PFSK-1 (cell line): Measurements from ENCODE around the gene FSTL1.

Experiments
- FOXP2 ChIP-seq: optimal IDR thresholded peaks from 2 replicates; pipeline ENCODE3; 2011; ENCODE audit warnings: borderline replicate concordance, control low read depth, inconsistent platforms; ENCODE audit not compliant: insufficient read depth; ENCODE audit errors: extremely low read length, extremely low read depth
- POLR2AphosphoS5 ChIP-seq: IDR thresholded peaks from 2 replicates; pipeline ENCODE4 v1.6.1; 2012; ENCODE audit warnings: low read depth, mild to moderate bottlenecking, control low read depth, low read length, moderate library complexity
- SIN3A ChIP-seq: IDR thresholded peaks from 2 replicates; pipeline ENCODE4 v1.6.1; 2012; ENCODE audit warnings: mild to moderate bottlenecking, low read length, moderate library complexity, borderline replicate concordance; ENCODE audit not compliant: insufficient read depth
- TAF1 ChIP-seq: IDR thresholded peaks from 2 replicates; pipeline ENCODE4 v1.6.1; 2012; ENCODE audit warnings: low read length, control low read depth, borderline replicate concordance; ENCODE audit not compliant: insufficient read depth
- TF ChIP-seq, protein P1 (sequence below), 2 experiments: IDR thresholded peaks; 2 replicates each; pipeline versions ENCODE4 v1.6.1 to v1.8.0; 2011 to 2012; ENCODE audit warnings: low read depth in 2 of 2, low read length in 2 of 2, control low read depth in 1 of 2, inconsistent platforms in 1 of 2, mild to moderate bottlenecking in 1 of 2, moderate library complexity in 1 of 2; ENCODE audit not compliant: insufficient read depth in 1 of 2

The FSTL1 gene

DNA sequence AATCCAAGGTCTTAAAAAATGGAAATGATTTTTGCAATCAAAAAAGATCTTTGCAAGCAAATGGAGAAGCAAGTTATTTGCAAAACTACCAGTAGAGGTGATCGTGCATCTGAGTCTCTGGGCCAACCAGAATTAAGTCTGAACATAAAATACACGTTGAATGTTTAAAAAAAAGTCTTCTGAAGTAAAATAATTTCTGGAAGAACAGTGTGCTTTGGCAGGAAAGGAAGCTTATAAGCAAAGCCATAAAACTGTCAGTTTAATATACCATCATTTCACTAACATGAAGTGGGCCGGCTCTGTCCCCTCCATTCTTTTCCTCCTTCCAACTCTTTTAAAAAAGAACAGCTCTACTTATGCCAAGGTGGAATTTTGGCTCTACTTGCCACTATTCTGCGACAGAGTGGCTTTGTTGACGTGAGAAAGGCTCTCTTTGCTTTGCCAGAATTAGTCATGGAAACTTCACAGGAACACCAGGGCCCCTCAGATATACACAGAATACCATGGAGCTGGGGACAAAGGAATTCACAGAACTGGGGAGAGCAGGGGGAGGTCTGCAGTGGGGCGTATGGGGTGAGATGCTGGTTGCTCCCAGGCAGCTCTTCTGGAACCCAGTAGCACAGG is 29.8 kb downstream of the FSTL1 start:
- TF ChIP-seq POLR2AphosphoS5: no peak
- TF ChIP-seq, protein P1, sequence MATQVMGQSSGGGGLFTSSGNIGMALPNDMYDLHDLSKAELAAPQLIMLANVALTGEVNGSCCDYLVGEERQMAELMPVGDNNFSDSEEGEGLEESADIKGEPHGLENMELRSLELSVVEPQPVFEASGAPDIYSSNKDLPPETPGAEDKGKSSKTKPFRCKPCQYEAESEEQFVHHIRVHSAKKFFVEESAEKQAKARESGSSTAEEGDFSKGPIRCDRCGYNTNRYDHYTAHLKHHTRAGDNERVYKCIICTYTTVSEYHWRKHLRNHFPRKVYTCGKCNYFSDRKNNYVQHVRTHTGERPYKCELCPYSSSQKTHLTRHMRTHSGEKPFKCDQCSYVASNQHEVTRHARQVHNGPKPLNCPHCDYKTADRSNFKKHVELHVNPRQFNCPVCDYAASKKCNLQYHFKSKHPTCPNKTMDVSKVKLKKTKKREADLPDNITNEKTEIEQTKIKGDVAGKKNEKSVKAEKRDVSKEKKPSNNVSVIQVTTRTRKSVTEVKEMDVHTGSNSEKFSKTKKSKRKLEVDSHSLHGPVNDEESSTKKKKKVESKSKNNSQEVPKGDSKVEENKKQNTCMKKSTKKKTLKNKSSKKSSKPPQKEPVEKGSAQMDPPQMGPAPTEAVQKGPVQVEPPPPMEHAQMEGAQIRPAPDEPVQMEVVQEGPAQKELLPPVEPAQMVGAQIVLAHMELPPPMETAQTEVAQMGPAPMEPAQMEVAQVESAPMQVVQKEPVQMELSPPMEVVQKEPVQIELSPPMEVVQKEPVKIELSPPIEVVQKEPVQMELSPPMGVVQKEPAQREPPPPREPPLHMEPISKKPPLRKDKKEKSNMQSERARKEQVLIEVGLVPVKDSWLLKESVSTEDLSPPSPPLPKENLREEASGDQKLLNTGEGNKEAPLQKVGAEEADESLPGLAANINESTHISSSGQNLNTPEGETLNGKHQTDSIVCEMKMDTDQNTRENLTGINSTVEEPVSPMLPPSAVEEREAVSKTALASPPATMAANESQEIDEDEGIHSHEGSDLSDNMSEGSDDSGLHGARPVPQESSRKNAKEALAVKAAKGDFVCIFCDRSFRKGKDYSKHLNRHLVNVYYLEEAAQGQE (IDR thresholded peaks at IDR 0.05; ENCODE audit: insufficient read depth in 1 of 2, low read depth in 2 of 2, low read length in 2 of 2): no peak
- no peak for TF ChIP-seq TAF1
- TF ChIP-seq FOXP2: no peak
- no peak for TF ChIP-seq SIN3A

DNA sequence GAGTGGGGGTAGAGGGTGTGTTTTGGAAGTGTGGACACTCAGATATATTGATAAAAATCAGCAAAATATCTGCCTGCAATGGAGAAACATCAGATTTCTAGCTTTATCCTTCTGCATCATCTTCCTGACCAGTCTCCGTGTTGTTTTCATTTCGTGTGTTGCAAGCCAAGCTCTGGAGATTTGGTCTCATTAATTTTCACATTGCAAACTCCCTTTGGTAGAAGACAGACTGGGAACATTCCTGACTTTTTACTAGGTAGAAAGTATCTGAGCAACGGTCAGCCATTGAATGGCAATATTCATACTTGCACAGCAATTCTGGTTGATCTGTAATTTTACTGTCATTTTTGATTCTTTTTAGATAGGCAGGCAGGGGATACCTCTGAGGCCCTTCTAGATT is 30.4 kb downstream of the FSTL1 start:
- TF ChIP-seq POLR2AphosphoS5 (no peak), TAF1 (no peak), SIN3A (no peak), FOXP2 (no peak)

- TF ChIP-seq SIN3A (no peak), POLR2AphosphoS5 (no peak), TAF1 (no peak), FOXP2 (no peak)
- TF ChIP-seq, protein P1 (IDR thresholded peaks at IDR 0.05; ENCODE audit: insufficient read depth in 1 of 2, low read depth in 2 of 2, low read length in 2 of 2): no peak
Measured at GRCh38 chr3:120419797-120420196, 31.0 kb downstream of the FSTL1 start.

- TF ChIP-seq, protein P1 (IDR thresholded peaks at IDR 0.05; ENCODE audit: insufficient read depth in 1 of 2, low read depth in 2 of 2, low read length in 2 of 2): no peak
- TF ChIP-seq SIN3A: no peak
- TF ChIP-seq FOXP2: no peak
- no peak for TF ChIP-seq POLR2AphosphoS5
- no peak for TF ChIP-seq TAF1
Measured at GRCh38 chr3:120418866-120419490, 31.8 kb downstream of the FSTL1 start.

GRCh38 chr3:120418446-120418845 is 32.3 kb downstream of the FSTL1 start:
- TF ChIP-seq FOXP2 (no peak), POLR2AphosphoS5 (no peak), SIN3A (no peak), TAF1 (no peak)
- TF ChIP-seq, protein P1 (IDR thresholded peaks at IDR 0.05; ENCODE audit: insufficient read depth in 1 of 2, low read depth in 2 of 2, low read length in 2 of 2): no peak
